Measurements from ENCODE around the gene PLAC9.

The PLAC9 gene

DNA sequence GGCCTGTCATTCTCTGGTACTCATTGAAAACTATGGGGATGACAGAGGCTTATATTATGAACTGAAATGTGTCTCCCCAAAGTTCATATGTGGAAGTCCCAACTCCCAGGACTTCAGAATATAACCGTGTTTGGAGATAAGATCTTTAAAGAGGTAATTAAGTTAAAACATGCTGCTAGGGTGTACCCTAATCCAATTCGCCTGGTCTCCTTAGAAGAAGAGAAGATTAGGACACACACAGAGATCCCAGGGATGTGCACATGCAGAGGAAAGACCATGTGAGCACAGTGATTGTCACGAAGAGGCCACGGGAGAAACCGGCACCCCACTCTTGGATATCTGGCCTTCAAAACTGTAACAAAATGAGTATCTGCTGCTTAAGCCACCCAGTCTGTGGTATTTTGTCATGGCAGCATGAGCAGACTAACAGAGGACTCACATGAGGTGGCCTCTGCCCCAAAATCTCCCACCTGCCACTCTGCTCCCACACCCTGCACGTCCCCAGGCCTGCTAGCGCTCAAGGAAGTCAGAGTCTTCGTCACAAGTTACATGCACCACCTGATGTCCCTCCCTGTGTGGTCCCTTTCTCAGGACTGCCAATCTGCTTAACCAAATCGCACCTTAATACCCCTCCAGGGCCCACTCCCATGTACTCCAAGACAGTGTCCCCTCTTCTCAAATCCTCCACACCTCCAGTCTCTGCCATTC is 26.8 kb downstream of the PLAC9 start:
- DNase-seq (ENCODE audit: low read depth in 2 of 3, low spot score in 2 of 3), result no peak

DNA sequence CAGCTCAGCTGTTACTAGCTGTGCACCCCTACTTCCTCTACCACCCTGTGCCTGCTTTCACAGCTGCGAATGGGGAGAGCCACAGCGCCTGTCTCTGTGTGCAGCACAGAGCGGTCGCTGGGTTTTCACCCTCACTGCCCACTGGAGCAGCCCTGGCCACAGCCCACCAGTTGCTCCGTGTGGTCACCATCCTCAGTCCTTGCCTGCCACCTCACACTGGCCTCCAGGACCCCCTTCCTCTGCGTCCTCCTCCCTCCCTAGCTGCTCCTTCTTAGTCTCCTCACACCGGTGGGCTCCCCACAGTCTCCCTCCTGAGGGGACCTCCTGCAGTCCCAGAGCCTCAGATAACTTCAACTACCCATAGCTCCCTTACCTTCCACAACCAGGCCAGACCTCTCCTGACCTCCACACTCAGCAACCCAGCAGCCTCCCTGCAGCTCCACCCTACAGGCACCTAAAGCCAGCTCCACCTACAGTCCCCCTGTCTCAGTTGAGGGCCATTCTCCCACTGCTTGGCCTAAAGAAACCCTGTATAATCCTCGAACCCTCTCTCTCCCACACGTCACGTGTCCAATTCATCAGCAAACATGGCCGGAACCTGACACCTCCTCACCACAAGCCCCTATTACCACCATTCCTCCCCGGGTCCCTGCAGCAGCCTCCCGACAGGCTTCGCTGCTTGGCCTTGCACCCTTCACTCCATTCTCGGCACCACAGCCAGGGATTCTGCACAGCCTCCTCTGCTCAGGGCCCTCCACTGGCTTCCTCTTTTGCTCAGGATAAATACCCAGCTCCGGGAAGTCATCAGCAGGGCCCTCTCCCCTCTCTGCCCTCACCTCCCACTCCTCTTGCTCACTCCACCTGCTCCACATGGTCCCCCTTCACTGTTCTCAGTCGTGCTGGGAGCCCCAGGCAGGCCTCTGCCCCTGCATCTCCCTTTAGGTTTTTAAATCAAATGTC is 28.1 kb downstream of the PLAC9 start:
- no peak for DNase-seq (ENCODE audit: low read depth in 2 of 3, low spot score in 2 of 3)

DNA sequence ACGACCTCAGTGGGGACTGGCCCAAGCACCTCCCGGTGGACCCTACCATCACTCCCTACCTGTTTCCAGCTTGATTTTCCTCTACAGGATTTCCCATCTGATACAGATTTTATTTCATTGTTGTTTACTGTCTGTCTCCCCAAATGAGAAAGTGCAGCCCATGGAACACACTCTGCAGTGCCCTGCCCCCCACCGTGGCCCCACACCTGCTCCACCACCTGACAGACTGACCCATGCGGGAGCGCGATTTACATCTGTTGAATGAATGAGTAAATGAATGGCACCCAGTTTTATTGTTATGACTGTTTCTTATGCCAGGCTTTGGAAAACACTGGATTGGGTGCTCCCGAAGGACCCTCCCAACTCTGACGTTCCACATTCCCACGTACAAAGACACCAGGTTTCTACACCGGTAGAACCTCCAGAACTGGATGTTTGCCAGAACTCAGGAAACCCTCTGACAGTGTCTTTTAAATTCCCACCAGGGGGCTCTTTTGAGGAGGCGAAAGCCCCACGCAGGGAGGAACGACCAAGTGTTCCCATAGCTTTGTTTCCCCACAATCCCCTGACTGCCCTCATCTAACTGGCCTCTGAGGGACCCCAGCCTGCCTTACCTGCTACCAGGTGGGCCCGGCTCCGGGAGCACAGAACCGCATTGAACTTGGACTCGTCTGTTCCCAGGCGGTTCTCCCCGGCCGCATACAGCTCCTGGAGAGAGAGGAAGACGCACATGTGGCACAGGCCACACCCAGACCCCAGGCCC is 29.0 kb downstream of the PLAC9 start:
- no peak for DNase-seq (ENCODE audit: low read depth in 2 of 3, low spot score in 2 of 3)

DNA sequence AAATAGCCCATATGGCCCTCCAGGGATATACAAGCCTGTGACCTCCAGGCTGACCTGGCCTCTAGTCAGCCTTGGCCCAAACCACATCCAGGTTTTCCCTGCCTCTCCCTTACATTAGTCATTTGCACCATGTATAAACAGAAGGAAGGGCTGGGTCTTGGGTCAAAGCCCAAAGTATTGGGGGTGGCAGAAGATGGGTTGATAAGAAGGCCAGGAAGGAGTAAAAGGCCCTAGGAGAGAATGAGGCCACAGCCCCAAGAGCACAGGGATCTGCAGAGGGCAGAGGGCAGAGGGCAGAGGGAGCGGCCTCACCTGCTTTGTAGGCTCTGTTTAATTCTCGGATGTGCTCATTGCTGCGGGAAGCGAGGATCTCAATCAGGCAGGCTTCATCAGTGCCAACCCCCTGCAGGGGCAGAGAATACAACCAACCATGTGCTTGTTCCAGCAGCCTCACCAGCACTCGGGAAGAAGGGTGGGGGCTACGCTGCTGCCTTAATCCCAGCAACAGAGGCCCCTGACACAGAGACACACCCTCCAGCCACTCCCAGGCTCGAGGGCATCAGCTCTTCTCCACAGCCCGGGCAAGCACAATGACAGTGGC is 31.3 kb downstream of the PLAC9 start:
- no peak for DNase-seq (ENCODE audit: low read depth in 2 of 3, low spot score in 2 of 3)

DNA sequence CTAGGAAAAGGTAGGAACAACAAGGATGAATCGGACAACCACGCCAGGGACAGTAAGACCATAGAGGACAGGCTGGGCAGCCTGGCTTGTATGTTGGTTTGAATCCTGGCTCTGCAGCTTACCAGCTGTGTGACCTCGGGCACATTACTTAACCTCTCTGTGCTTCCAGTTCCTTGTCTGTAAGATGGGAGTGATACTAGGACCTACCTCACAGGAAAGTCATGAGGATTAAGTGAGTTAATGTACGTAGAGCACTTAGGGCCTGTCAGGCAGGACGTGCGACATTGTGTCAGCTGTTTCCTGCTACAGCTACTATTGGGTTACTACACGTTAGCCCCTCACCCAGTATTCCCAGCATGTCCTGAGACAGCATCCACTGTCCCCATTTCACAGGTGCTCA is 32.1 kb downstream of the PLAC9 start:
- DNase-seq (ENCODE audit: low read depth in 2 of 3, low spot score in 2 of 3), result no peak

DNA sequence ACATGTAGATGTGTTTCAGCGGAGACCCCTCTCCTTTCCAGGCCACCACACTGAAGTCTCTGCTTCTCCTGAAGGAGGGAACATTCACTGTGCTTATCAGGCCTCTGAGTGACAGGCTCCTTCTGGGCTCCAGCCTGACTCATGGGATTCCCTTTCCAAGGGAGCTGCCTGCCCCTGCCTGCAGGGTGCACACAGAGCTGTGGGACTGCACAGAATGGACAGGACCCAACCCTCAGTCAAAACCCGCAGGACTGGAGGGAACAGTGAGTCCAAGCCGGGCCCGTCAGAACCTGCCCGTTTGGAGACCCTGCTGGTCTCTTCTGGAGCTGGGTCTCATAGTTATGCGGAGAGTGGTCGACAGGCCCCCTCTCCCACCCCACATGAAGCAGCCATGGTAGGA is 32.6 kb downstream of the PLAC9 start:
- no peak for DNase-seq (ENCODE audit: low read depth in 2 of 3, low spot score in 2 of 3)

DNA sequence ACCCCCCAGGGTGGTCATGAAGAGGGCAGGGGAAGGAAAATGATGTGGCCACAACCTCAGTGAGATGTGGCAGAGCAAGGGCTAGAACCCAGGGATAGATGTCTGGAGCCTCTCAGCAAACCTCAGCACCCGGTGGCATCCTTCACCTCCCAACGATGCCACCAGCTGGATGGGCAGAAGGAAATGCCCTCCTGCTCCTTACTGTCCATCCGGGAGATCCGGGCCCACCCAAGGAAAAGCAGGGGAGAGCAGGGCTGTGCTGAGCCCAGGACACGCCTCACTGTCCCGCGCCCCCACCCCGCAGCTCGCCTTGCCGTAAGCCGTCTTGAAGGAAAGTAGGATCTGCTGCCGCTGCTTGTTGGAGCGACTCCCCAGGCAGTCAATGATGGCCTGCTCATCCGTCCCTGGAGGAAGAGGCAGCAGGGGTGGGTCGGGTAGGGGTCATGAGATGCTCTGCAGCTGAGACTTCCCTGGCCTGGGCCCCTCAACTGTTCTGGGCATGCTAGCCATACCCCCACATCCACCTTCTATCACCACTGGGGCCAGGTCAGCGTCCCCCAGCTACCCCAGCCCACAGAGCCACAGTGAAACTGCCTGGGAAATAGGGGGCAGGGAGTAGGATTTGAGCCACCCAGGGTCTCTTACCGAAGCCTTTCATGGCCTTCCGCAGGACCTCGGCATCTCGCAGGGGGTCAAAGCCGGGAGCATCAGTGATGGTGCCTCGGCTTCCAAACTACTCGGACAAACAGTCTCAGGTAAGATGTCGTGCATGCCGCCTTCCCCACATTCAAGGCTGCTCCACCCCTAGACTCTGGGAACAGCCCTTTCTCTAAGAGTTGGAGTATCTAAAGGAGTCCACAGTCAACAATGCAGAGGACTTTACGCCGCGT is 34.3 kb downstream of the PLAC9 start:
- DNase-seq (ENCODE audit: low read depth in 2 of 3, low spot score in 2 of 3), result no peak

DNA sequence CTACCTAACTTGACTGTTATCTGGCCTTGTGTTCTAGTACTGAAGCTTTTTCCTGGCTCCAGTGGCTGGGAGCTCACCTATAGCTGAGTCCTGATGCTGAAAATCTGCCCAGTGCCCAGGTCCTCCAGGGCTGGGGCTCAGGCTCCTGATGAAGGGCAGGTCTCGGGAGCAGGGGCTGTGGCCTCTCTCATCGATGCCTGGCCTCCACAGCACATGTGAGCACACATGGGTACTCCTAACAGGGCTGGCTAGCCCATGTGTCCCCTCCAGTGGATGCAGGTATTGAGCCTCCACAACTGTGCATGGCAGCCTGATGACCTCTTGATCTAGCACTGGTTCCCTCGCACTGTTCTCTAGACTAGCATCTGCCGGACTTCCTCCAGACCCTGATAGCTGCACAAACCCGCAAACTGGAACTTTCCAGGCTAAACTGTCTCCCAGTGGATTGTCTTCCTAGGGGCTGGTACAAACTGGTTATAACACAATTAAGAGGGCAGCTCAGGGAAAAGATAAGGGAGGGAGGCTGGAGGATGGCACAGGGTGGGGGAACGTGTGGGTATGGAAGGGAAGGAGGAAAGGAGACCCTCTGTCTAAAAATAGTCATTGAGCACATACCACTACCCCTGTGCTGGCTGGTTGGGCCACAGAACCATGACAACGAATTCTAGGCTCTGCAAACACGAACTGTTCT is 35.1 kb downstream of the PLAC9 start:
- DNase-seq (ENCODE audit: low read depth in 2 of 3, low spot score in 2 of 3), result no peak

DNA sequence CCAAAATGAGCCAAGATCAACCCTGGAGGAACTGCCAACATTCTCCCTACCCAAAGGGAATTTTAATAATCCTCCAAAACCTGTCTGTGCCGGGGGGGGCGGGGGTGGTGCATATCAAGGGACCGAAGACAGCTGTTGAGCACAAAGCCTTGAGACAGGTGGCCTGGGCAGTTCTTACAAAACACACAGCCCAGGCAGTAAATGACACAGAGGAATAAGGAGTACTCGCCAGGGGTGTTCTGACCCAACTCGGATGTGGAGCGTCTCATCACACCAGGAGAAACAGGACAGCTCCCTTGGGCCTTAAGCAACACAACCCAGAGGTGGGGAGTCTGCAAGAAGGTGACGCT is 35.6 kb downstream of the PLAC9 start:
- no peak for DNase-seq (ENCODE audit: low read depth in 2 of 3, low spot score in 2 of 3)

DNA sequence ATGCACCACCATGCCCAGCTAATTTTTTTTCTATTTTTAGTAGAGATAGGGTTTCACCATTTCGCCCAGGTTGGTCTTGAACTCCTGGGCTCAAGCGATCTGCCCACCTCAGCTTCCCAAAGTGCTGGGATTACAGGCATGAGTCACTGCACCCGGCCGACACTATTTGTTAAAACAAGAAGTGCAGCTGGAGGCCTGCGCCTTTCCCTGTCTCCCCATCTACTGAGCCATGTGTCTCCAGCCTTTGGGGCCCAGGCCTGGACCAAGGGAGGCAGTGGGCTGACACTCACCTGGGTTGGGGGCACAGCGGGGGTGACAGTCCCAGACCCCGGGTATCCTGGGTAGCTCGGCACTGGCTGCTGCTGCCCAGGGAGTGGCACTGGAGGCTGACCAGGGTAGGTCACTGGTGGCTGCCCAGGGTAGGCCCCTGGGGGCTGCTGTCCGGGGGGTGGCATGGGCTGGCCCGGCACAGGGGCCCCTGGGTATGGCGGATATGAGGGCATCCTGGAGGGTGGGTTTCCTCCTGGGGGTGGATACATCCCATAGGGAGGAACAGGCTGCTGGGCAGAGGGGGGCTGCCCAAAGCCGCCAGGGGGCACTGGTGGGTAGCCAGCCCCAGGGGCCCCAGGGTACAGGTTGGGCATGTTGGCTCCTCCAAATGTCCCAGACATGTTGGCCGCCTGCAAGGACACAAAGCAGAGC is 36.3 kb downstream of the PLAC9 start:
- DNase-seq (ENCODE audit: low read depth in 2 of 3, low spot score in 2 of 3), result no peak

DNA sequence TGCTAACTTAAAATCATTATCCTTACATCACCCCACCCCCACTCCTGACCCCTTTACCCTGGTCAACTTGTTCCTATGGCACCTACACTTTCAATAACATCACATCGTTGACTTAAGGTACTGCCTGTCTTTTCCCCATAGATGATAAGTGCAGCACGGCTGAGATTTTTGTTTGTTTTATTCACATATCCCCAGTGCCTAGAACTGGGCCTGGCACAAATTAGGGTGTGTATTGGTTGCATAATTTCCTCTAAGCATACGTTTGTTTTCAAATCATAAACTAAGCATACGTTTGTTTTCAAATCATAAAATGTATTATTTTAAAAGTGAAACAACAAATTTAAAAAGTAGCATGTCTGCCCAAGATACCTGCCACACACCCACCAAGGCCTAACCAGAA is 37.5 kb downstream of the PLAC9 start:
- DNase-seq (ENCODE audit: low read depth in 2 of 3, low spot score in 2 of 3), result no peak

DNA sequence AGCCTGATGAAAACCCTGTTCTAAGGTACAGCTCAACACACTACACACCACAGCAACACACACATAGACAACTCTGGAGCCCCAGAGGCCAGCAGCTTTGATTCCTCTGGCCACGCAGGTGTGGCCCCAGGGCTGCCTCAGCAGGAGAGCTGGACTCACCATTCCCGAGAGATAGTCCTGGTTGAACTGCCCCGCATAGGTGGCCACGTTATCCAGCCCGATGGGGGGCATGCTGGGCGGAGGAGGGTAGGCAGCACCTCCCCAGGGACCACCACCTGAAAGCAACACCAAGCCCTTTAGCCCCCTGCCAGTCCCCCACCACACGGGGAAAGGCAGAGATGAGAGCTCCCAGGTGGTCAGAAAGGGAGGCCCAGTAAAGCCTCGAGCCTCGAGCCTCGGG is 38.1 kb downstream of the PLAC9 start:
- no peak for DNase-seq (ENCODE audit: low read depth in 2 of 3, low spot score in 2 of 3)

DNA sequence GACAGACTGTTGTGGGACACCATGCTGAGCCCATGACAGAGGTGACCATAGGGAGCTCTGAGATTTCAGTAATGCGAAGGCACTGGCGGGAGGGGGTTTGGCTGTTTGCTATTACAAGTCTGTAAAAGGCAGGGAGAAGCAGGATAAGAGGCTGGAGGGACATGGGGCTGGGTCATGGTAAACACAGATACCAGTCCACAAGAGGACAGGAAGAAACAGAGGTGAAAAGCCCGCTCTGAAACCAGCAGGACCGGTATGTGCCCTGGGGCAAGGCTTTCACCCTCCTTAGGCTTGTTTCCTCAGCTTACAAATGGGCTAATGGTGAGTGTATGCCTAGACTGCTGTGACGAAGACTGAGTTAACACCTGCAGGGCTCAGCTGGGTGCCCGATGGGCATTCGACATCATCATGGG is 38.7 kb downstream of the PLAC9 start:
- DNase-seq (ENCODE audit: low read depth in 2 of 3, low spot score in 2 of 3), result no peak

DNA sequence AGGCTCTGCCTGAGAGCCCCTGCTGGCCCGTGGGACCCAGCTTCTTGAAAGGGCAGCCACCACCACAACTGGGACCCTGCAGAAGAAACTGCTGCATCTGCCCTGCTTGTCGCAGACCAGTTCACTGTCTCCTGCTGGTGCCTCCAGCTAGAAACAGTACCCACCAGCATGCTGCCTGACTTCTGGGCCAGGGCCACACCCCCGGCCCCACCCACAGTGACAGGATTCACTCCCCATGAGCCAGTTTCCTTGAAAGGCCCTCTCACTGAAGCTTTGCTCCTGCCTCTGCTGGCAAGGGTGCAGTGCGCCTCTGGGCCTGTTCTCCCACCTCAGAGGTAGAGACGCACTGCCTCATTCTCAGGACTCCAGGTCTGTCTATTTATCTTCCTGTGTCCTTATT is 40.4 kb downstream of the PLAC9 start:
- DNase-seq (ENCODE audit: low read depth in 2 of 3, low spot score in 2 of 3), result no peak

DNA sequence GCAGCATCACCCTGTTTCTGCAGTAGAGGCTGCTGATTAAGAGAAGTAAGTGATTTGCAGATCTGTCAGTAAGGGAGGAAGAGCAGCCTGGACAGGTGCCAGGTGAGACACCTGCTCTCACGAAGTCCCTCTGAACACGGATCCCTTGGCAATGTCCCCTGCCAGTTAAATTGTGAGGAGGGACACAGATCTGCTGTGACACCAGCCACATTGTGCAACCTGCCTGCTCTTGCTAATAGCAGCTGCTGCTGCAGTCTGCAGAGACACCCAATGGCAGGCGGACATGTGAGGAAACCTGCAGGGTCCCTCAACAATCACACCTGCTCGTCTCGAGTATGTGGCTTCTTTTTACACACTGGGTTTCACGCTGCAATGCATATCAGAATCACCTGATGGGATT is 40.9 kb downstream of the PLAC9 start:
- DNase-seq (ENCODE audit: low read depth in 2 of 3, low spot score in 2 of 3), result no peak

DNA sequence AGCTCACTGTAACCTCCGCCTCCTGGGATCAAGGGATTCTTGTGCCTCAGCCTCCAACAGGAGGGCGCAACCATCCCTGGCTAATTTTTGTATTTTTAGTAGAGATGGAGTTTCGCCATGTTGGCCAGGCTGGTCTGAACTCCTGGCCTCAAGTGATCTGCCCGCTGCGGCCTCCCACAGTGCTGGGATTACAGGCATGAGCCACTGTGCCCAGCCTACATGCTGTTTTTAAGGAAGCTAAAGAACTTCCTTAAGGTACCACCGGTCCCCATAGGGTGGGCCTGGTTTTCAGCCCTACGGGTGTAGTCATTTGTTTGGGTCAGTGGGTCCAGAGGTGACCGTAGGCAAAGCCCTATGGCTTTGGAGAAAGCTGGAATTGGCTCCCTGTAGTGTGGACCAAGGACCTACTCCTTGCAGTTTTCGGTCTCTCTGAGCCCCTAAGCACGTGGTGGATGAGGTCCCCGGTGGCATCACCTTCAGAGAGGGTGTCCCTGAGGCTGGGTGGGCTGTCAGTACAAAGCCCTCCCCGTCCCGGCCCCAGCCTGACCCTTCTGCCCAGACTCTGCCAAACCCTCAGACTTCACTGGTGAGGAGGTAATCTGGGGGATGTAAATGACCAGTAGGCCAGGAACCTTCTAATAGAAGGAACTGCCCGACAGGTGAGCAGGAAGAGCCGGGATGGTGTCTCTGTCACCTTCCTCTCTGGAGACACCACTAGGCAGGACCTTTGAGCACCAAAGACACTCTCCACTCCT is 42.3 kb downstream of the PLAC9 start:
- no peak for DNase-seq (ENCODE audit: low read depth in 2 of 3, low spot score in 2 of 3)

DNA sequence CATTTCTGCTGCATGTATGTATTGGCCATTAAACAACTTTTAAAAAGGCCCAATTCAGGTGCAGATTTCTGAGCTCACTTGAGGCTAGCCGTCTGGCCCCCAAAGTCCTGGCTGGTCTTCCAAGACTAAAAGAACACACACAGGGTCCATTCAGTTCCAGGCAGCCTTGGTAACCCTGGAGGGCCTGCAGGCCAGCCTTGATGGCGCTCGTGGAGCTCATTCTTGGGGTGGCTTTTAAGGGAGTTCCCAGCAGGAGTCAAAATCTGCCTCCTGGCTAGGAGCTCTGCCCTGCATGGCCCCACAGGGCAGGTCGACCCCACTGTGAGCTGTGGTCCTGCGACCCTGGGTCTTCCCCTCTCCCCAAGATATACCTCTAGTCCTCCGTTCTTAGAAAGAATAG is 44.0 kb downstream of the PLAC9 start:
- DNase-seq (ENCODE audit: low read depth in 2 of 3, low spot score in 2 of 3), result no peak

DNA sequence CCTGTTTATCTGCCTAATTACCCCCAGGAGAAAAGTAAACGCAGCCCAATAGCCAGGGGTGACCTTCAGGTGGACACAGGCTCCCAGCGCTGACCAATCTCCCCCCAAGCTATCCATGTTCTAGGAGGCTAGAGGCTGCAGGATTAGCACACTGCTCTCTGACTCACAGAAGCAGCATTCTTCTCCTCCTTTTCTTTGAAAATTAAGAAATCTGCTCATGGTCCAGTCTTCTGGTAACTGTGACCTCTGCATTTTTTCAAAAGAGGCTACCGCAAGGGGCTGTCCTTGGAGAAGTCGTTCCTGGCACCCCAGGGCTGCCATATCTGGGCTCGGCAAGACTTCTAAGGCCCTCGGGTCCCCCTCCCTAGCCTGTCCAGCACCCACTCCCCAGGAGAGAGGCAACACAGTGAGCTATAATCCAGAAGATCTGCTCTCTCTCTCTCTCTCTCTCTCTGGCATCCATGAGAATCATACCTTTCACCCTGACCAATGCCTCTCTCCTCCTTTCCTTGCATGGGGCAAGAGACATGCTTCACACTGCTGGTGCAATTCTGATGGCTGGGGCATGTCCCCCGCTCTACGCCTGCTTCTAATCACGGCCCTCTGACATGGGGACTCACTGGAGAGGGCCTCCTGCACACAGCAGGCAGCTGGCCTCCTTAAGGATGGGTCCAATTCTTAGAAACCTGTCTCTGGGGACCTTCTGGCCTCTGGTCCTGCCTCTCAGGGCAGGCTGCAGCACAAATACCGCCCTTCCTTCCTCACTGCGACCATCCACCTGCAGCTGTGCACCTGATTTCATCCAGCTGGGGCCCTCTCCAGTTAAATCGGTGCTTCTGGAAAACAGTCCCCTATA is 45.5 kb downstream of the PLAC9 start:
- DNase-seq (ENCODE audit: low read depth in 2 of 3, low spot score in 2 of 3), result no peak

All from activated CD8-positive, alpha-beta memory T cell treated with anti-CD3 and anti-CD28 coated beads for 48 hours (primary cell).